Measurements from ENCODE around the gene DCHS1.

DNA sequence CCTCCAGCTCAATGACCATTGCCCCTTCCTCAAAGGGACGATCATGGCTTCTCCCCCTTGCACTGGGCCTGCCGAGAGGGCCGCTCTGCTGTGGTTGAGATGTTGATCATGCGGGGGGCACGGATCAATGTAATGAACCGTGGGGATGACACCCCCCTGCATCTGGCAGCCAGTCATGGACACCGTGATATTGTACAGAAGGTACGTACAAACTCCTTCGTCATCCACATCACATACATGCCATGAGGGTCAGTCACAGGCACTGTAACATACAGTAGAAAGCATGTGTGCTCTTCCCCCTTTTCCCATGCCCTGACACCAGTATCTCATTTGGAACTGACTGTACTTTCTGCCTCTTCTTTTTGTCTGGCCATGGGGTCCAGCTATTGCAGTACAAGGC is 47.6 kb downstream of the DCHS1 start:
- TF ChIP-seq, protein P1, sequence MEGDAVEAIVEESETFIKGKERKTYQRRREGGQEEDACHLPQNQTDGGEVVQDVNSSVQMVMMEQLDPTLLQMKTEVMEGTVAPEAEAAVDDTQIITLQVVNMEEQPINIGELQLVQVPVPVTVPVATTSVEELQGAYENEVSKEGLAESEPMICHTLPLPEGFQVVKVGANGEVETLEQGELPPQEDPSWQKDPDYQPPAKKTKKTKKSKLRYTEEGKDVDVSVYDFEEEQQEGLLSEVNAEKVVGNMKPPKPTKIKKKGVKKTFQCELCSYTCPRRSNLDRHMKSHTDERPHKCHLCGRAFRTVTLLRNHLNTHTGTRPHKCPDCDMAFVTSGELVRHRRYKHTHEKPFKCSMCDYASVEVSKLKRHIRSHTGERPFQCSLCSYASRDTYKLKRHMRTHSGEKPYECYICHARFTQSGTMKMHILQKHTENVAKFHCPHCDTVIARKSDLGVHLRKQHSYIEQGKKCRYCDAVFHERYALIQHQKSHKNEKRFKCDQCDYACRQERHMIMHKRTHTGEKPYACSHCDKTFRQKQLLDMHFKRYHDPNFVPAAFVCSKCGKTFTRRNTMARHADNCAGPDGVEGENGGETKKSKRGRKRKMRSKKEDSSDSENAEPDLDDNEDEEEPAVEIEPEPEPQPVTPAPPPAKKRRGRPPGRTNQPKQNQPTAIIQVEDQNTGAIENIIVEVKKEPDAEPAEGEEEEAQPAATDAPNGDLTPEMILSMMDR (IDR thresholded peaks at IDR 0.05), result no peak
- TF ChIP-seq POLR2A (IDR thresholded peaks at IDR 0.05), result no peak

Data from uterus (tissue), 2 donors.